GM18520 (cell line): ENCODE data around the gene DYNLT4.
"Not testable (repeated sequence)": the region's sequence is repeated elsewhere in the genome, so short reads cannot be mapped to it uniquely, and the experiment has no call there.

Source experiments
- ATAC-seq: cut with Tn5 transposase; IDR thresholded peaks from one replicate; pipeline ENCODE4 v1.9.1; 2021; ENCODE audit not compliant: unreplicated experiment

Gene DYNLT4

DNA sequence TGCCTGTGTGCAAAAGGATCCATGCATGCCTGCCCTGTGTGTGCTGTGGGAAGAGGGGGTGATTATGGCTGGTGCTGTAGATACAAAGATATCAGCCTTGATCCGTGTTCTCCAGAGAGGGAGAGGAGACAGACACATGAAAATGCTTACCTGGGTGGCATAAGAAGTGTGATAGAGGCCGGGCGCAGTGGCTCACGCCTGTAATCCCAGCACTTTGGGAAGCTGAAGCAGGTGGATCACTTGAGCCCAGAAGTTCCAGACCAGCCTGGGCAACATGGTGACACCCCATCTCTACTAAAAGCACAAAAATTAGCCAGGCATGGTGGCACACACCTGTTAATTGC is 3.6 kb upstream of the DYNLT4 start:
- not testable (repeated sequence) for ATAC-seq

DNA sequence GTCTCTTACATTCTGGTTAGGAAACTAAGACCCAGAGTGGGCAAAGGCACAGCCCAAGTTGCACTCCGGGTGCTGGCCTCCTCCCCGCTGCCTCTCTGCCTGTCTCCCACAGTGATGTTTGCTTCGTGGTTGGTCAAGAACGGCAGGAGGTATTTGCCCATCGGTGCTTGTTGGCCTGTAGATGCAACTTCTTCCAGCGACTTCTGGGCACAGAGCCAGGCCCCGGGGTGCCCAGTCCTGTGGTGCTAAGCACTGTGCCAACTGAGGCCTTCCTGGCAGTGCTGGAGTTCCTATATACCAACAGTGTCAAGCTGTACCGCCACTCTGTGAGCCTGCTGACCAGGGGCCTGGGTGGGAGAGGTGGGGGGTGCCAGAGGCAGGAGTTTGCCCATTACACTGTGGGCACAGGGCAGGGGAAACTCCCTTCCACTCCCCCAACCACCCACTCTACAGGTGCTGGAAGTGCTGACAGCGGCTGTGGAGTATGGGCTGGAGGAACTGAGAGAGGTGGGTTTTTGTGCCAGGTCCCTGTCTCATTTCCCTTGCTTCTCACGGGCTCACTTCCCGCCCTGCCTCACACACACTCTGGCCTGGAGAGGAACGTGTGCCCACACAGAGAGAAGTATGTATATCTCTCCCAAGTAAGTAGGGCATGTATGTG is 3.1 kb upstream of the DYNLT4 start:
- no peak for ATAC-seq

DNA sequence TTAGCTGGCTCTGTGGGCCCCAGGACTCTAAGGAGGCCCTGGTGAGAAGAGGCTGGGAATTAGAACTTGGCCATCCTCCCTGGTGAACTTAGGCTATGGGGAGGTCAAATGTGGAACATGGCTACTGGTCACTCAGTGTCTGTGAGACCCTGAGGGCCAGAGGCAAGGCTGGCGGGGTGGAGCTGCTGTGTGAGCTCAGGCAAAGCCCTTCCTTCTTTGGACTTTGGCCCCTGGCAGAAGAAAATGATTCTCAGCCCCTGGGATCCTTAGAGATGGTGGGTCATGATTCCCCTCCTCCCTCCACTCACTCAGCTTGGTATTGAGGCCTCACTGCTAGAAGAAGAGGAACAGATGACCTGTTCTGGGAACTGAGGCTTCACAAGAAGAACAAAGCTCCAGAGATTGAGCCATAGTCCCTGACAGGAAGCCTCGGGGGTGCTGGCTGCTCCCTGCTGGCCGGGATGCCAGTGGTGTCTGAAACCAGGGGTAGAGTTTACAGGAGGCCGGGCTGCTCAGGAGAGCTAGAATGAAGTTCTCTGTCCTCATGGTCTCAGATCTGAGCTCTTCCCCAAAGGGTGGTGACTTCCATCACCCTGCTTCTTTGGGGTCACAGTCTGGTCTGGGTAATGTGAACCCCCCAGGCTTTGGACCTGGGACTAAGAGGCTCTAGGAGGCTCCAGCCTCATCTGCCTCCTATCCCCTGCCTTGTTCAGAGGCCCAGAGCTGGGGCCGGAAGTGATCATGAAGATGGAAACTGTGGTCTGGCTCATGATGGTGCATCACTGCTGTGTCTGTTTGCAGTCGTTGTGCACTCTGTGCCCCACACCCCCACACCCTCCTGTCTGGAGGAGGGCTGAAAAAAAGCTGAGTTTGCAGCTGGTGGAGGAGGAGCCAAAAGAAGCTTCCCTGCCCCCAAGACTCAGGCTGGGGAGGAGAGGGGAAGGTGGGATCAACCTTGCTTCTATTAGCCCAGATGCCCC is 2.1 kb upstream of the DYNLT4 start:
- ATAC-seq = no peak

DNA sequence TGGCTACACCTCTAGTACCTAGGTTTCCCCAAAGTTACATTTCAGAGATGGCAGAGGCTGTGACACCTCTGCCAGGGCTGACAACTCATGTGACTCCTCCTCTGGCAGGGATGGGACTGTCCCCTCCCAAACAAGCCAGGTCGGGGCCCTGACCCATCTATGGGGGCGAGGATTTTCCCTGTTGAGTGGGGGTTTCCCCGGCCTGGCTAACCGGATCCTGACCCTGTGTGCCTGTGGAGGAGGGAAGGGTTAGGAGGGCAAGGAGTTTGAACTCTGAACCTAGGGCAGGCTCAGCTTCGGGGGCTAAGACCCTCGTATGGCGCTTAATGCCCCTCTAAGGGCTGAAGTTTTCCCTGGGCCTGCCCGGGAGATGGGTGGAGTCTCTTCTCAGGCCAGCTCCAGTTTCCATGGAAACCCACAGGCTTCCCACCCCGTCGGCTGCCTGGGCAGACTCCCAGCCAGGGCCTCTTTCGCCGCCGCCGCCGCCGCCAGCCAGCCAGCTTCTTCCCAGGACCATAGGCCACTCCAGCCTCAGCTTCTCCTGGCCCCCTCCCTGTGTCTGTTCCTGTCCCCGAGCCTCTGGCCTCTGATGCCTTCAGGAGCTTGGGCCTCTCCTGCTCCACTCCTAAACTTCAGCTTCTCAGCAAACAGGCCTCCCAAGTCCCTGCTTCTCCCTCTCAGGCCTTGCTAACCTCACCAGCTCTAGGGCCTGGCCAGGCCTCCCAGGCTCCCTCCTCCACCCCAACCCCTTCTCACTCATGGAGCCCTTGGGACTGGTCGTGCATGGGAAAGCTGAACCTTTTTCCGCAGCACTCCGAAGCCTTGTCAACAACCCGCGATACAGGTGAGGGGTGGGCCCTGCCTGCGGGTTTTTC is 1.1 kb upstream of the DYNLT4 start, which contains the start of gene BTBD19:
TSS of gene BTBD19 (plus strand) at position 461 of the 875 bp plus-strand sequence. CDS start at position 759, 298 bp downstream.
- ATAC-seq = peak; percentile 32

DNA sequence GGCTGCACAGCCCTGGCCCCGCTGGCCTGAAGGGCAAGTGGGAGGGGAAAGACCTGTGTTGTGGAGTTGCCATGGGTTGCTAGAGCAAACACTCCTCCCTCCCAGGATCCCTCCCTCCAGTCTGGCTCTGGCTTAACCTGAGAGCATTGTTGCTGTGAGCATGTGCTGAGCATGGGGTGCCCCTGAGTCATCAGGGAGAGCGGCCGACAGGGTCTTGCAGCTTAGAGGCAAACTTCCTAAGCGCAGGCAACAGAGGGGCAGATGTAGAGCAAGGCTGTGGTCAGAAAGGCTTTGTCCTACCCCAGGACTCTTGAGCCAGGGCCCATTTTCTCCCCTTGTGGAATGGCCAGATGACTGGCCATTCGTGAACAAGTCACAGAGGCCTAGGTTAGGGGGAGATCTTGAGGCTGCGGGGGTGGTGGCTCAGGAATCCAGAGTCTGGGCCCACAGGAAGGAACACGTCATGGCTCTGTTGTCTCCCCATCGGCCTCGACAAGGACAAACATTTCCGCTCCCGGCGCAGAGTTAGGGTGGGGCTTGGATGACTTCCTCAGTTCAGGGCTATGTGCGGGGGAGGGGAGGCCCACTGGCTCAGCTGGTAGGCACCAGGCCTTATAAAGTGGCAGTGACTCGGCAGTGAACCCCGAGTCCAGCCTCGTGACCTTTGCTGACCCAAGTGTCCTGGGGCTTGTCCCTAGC is 362 bp upstream of the DYNLT4 start:
- no peak for ATAC-seq

DNA sequence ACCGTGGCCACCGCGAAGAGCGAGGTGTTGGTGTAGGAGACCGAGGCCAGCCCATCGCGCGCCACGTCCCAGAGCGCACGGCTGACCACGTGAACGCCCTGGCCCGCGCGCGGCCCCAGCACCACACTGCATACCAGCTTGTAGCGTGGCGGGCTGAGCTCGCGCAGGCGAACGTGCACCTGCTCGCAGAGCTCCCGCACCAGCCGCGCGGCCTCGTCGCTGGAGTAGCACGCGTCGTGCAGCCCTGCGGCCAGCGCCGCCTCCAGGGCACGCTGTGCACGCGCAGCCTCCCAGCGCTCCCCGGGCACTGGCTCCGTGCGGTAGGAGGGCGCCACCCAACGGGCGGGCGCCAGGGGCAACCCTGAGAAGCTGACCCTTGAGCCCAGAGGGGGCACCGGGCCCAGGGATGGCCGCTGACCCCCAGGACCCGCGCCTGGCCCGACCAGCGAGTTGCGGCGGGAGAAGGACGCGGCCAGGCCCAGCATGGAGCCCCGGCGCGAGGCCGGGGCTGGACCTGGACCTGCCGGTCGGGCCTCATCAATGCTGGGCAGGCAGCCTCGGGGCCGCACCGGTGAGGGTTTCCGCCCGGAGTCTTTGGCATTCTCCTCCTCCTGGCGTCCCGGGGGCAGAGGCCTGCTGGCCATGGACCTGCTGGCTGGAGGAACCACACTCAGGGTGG is 987 bp downstream of the DYNLT4 start:
- no peak for ATAC-seq

DNA sequence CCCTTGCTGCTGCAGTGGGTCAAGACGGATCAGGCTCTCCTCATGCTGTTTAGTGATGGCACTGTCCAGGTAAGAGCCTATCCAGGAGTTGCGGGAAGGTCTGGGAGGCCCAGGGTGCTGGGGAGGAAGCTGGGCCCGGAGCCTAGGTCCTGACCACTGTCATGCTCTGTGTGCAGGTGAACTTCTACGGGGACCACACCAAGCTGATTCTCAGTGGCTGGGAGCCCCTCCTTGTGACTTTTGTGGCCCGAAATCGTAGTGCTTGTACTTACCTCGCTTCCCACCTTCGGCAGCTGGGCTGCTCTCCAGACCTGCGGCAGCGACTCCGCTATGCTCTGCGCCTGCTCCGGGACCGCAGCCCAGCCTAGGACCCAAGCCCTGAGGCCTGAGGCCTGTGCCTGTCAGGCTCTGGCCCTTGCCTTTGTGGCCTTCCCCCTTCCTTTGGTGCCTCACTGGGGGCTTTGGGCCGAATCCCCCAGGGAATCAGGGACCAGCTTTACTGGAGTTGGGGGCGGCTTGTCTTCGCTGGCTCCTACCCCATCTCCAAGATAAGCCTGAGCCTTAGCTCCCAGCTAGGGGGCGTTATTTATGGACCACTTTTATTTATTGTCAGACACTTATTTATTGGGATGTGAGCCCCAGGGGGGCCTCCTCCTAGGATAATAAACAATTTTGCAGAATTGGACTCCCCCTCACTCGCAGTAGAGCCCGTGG is 1.7 kb downstream of the DYNLT4 start:
- no peak for ATAC-seq

DNA sequence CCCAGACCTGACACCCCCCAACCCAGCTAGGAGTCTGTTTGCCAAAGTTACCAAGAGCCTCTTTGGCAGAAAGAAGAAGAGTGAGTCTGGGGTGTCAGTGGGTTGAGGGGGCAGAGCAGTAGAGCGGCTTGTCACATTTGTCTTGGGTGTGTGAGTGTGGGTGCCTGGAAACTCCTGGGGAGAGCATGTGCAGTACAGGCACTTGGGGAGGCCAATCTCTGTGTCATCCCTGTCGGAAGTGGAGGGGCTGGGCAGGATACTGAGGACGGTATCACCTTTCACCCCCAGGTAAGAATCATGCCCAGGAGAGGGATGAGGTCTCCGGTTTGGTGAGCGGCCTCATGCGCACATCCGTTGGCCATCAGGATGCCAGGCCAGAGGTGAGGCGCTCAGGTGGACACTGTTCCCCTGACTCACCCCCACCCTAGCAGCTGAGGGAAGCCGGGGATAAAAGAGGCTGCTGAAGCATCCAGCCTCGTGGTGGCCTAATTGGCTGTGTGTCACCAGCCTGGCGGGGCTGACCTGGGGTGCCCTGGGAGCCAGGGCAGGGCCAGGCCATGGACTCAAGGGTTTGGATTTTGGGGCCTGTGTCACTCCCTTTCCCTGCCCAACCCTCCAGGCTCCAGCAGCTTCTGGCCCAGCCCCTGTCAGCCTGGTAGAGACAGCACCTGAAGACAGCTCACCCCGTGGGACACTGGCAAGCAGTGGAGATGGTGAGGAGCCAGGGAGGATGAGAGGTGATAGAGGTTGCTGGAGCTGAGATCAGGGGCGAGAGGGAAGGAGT is 3.6 kb downstream of the DYNLT4 start:
- ATAC-seq = no peak

DNA sequence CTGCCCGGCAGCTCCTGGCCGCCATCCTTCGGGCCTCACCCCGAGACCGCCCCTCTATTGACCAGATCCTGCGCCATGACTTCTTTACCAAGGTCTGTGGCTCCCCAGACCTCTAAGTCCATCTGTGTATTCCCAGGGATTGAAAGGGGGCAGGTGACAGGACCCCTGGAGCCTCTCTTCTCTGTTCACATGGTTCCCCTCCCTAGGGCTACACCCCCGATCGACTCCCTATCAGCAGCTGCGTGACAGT is 4.2 kb downstream of the DYNLT4 start:
- no peak for ATAC-seq

DNA sequence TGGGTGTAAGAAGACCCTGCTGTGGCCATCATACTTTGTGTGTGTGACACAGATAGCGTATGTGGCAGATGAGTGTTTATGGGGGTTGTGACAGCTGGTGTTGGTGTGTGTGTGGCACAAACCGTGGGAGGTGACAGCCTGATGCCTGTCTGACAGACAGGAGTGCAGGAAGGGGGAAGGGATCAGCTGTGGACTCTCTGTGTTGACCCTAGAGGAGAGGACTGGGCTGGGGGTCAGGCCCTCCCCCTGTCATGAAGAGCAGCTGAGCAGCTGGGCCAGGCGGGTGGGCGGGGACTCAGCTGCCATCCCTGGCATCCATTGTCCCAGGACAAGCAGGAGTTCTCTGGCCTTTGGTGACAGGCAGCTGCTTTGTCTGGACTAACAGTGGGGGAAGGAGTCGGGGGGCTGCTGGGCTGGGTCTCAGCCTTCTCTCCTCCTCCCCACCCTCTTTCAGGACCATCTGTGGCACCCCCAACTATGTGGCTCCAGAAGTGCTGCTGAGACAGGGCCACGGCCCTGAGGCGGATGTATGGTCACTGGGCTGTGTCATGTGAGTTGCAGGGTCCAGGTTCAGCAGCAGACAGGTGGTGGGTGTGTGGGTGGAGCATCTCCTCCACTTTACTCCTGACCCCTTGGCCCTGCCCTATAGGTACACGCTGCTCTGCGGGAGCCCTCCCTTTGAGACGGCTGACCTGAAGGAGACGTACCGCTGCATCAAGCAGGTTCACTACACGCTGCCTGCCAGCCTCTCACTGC is 4.7 kb downstream of the DYNLT4 start:
- no peak for ATAC-seq

DNA sequence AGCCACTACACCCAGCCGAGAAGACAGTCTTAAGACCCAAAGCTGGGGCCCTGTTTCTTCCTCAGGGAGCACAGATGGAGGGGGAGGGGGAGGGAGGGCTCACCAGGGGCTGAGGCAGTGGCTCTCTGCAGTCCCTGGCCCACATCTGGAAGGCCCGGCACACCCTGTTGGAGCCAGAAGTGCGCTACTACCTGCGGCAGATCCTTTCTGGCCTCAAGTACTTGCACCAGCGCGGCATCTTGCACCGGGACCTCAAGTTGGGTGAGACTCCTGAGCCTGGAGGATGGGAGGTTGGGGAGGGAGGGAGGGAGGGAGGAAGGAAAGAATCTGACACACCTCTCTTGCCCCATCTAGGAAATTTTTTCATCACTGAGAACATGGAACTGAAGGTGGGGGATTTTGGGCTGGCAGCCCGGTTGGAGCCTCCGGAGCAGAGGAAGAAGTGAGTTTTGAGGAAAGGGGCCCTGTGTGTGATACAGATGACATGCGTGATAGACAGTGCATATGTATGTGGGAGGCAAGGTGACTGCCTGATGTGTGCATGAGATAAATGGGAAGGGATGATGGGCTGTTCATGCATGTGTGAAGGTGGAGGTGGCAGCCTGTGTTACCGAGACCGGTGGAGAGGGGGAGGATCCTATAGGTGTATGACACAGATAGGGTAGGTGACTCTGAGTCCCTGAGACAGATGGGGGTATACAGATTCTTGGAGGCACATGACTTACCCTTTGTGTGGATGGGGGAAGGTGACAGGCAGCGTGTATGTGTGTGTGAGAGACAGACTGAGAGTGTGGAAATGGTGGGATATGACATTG is 5.5 kb downstream of the DYNLT4 start:
- ATAC-seq = no peak

DNA sequence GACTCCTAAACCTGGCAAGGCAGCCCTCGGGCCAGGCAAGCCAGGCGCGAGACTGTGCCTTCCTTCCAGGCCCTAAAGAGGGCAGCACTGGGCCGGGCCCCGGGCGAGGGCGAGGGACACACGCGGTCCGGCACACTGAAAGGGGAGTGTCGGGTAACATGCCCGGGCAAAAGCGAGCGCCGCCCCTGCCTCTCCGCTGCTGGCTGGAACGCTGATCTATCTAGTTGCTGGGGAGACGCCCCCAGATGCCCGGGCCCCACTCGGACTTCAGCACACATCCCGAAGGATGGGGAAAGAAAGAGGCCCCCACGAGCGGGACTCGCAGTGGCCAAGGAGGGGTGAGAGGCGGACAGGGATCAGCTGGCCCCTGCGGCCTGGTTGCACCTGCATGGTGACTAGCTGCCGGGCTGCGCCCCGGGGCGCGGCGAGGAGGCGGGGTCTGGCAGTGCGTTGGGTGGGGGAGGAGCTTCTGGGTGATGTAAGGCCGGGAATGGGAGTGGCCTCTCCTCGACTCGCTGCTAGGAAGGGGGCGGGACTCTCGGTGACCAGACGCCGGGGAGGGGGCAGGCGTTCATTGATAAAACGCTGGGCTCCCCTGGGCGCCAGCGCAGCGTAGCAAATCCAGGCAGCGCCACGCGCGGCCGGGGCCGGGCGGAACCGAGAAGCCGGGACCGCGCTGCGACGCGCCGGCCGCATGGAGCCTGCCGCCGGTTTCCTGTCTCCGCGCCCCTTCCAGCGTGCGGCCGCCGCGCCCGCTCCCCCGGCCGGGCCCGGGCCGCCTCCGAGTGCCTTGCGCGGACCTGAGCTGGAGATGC is 7.2 kb downstream of the DYNLT4 start, which contains the start of gene PLK3:
TSS of gene PLK3 (plus strand) at position 608 of the 815 bp plus-strand sequence. CDS start at position 695, 87 bp downstream.
- ATAC-seq = peak; percentile 66

DNA sequence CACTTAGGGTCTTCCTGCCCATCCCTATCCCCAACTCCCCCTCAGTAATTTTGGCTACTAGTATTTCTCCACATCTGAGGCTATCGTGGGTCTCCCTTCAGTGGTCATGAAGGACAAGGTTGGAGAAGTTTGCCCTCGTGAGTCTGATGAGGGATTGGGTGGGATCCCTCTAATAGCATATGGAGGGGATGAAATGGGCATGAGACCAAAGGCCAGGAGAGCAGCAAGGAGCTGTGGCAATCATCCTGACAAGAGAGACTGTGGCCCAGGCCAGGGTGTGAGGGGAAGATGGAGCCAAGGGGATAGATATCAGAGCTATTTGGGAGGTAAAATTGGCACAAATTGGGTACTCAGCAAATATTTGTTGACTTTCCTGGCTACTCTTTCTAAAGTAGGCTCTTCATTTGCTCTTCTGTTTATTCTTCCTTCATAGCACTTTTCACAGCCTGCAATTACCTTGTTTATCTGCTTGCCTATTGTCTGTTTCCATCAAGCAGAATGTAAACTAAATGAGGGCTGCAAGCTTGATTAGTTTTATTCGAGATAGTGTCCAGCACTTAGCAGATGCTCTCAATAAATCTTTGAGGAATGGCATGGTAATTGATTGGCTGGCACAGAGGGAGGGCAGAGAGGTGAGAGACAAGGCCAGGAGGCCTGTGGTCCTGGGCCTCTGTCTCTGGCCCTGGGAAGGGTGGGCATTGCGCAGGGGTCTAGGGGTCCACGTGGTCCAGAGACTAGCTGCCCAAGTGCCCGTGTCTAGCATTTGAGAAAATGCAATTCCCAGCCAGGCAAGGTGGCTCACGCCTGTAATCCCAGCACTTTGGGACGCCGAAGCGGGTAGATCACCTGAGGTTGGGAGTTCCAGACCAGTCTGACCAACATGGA is 8.4 kb downstream of the DYNLT4 start:
- ATAC-seq = no peak

DNA sequence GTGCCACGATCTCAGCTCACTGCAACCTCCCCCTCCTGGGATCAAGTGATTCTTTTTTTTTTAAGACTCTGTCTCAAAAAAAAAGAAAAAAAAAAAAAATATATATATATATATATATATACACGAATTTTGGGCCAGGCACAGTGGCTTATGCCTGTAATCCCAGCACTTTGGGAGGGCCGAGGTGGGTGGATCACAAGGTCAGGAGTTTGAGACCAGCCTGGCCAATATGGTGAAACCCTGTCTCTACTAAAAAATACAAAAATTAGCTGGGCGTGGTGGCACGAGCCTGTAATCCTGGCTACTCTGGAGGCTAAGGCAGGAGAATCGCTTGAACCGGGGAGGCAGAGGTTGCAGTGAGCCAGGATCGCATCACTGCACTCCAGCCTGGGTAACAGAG is 9.3 kb downstream of the DYNLT4 start:
- ATAC-seq = not testable (repeated sequence)

DNA sequence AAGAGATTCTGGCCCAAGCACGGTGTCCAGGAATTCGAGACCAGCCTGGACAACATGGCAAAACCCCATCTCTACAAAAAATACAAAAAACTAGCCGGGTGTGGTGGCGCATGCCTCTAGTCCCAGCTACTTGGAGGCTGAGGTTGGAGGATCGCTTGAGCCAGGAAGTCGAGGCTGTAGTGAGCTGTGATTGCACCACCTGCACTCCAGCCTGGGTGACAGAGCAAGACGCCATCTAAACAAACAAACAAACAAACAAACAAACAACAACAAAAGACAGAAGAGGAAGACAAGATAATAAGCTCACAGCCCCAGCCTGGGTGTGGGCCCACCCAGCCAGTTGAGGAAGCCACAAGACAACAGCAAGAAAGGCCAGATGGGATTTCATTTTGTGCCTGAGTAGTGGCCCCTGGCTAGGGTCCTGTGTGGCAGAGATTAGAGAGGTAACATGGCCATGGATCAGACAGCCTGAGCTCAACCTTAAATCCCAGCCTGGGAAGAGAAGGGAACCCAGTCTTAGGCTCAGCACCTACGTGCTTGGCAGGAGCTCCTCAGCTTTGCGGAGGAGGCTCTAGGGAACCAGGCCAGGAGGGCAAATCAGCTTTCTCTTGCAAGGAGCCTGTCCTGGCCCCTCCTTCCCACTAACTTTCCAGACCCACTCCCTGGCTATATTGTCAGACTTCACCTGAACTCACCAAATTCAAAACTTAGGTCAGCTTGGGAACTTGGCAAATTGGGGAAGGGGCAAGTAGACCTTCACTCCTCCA is 14.2 kb downstream of the DYNLT4 start:
- ATAC-seq = no peak
